Measurements from ENCODE around the gene FHIT. TPM values are rescaled to one million over a fixed set of nuclear protein-coding genes. Genes with fewer than 3 reads are reported as not detected.

The FHIT gene
- total RNA-seq, 4 donors from 2014 or later = 3.5 to 17.0 (median 16.7) TPM

DNA sequence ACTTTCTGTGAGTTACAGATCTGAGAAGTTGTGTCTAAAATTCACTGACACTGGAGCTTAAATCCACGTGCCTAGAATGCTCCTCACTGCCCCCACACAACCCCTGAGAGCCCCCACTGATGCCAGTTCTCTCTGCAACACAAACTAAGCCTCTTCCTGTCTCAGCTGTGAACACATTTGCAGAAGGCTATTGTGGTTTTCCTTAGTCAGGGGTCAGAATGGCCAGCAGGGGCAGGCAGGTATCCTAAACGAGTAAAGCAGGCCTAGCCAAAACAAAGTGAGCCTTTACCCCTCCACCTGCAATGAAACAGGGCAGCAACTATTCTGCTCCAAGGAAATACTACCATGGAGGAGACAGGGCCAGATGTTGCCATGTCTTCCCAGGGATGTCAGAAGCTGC lies 78.6 kb downstream of the FHIT start:
- H3K36me3 ChIP-seq = no peaks in the 10 kb centered on the region
- no peak overlapping the region for H3K4me3 ChIP-seq
- H3K27ac ChIP-seq = no peak overlapping the region
- H3K27me3 ChIP-seq = no peaks in the 10 kb centered on the region
- no peak for DNase-seq
- TF ChIP-seq, protein P1, sequence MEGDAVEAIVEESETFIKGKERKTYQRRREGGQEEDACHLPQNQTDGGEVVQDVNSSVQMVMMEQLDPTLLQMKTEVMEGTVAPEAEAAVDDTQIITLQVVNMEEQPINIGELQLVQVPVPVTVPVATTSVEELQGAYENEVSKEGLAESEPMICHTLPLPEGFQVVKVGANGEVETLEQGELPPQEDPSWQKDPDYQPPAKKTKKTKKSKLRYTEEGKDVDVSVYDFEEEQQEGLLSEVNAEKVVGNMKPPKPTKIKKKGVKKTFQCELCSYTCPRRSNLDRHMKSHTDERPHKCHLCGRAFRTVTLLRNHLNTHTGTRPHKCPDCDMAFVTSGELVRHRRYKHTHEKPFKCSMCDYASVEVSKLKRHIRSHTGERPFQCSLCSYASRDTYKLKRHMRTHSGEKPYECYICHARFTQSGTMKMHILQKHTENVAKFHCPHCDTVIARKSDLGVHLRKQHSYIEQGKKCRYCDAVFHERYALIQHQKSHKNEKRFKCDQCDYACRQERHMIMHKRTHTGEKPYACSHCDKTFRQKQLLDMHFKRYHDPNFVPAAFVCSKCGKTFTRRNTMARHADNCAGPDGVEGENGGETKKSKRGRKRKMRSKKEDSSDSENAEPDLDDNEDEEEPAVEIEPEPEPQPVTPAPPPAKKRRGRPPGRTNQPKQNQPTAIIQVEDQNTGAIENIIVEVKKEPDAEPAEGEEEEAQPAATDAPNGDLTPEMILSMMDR (IDR thresholded peaks at IDR 0.05) = no peak
- no peak for TF ChIP-seq POLR2A (IDR thresholded peaks at IDR 0.05)
- H3K4me1 ChIP-seq = no peaks in the 10 kb centered on the region
- no peaks in the 10 kb centered on the region for H3K9me3 ChIP-seq

DNA sequence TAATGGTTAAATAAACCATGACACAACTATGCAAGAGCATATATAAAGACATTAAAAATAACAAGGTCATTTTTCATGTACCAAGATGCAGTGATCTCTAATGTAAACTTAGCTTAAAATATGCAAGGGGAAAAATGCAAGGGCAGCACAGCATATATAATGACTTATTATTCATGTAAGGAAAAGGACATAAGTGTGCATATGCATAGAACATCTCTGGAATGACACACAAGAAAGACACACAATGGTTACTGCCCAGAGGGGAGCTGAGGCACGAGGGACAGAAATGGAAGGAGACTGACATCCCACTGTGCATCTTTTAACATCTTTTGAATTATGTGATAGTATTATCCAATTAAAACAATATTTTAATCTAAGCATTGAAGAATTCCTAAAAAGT lies 79.0 kb downstream of the FHIT start:
- DNase-seq = no peak
- H3K4me3 ChIP-seq = no peak overlapping the region
- H3K9me3 ChIP-seq = no peaks in the 10 kb centered on the region
- no peaks in the 10 kb centered on the region for H3K36me3 ChIP-seq
- no peak overlapping the region for H3K27ac ChIP-seq
- H3K4me1 ChIP-seq = no peaks in the 10 kb centered on the region
- TF ChIP-seq, protein P1 (IDR thresholded peaks at IDR 0.05) = no peak
- TF ChIP-seq POLR2A (IDR thresholded peaks at IDR 0.05) = no peak
- no peaks in the 10 kb centered on the region for H3K27me3 ChIP-seq

DNA sequence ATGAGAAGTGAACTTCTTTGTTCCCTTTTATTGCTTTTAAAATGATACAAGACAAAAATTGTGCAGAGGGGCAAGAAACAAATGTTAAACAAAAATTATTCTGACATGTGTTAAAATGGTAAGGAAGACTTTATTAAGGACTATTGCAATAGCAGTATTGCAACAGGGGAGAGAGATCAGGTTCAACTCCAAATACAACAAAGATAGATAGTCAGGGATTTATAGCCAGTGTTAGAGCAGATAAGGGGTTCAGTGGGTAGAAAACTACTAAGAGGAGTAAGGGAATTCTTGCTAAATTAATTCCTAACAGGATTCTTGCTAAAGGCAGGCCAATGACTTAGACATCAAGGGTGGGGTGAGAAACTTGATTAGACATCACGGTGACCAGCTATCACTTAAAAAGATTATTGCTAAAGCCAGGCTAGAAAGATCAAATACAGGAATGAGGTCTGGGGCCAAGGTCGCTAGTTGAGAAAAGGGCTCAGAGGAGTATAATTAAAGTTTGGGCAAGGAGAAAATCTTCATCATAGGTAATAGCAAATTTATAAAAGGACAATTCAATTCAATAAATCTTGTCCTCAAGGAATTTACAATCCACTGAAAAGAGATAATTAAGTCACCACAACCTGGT lies 81.5 kb downstream of the FHIT start:
- H3K27me3 ChIP-seq = no peaks in the 10 kb centered on the region
- no peaks in the 10 kb centered on the region for H3K9me3 ChIP-seq
- no peak for DNase-seq
- no peaks in the 10 kb centered on the region for H3K36me3 ChIP-seq
- H3K4me1 ChIP-seq = no peaks in the 10 kb centered on the region
- TF ChIP-seq, protein P1 (IDR thresholded peaks at IDR 0.05) = no peak
- no peak for TF ChIP-seq POLR2A (IDR thresholded peaks at IDR 0.05)
- no peak overlapping the region for H3K4me3 ChIP-seq
- no peak overlapping the region for H3K27ac ChIP-seq

DNA sequence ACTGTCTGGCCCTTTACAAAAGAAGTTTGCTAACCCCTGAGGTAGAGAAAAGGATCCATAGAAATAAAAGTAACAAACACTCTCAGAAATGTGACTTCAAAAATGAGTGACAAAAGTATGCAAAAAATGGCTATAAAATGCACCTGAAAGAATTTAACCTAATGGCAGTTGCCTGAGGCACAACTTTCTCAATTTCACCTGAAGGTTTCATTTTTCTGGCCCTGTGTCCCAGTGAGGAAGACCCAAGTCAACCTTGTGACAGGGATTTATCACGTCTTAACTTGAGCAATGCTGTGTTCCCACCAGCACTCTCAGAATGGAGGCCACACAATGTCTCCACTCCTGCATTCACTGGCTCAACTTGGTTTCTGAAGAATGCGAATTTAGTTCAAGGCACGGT lies 83.0 kb downstream of the FHIT start:
- no peaks in the 10 kb centered on the region for H3K4me1 ChIP-seq
- no peak overlapping the region for H3K4me3 ChIP-seq
- H3K36me3 ChIP-seq = no peaks in the 10 kb centered on the region
- H3K9me3 ChIP-seq = no peaks in the 10 kb centered on the region
- no peak for DNase-seq
- TF ChIP-seq POLR2A (IDR thresholded peaks at IDR 0.05) = no peak
- TF ChIP-seq, protein P1 (IDR thresholded peaks at IDR 0.05) = no peak
- no peaks in the 10 kb centered on the region for H3K27me3 ChIP-seq
- no peak overlapping the region for H3K27ac ChIP-seq

DNA sequence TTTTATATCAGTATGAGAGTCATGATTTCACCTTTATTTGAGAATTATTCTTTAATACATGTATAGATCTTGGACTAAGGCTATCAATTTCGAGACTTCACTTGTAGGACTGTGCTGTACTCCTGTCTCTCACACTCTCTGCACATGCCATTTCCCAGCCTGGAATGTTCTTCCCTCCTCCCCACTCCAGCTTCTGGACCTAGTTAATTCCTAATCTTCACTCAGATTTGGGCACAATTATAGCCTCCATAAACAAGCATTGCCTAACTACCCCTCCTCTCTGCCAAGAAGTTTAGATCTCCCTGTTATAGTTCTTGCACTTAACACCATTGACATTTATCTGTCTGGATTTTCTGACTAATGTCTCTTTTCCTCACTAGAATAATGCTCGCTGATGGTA lies 88.3 kb downstream of the FHIT start:
- Histone ChIP-seq H3K27ac (no peak overlapping the region), H3K4me1 (no peaks in the 10 kb centered on the region), H3K27me3 (no peaks in the 10 kb centered on the region), H3K9me3 (no peaks in the 10 kb centered on the region), H3K36me3 (no peaks in the 10 kb centered on the region), H3K4me3 (no peak overlapping the region)
- TF ChIP-seq, protein P1 (IDR thresholded peaks at IDR 0.05) = no peak
- no peak for TF ChIP-seq POLR2A (IDR thresholded peaks at IDR 0.05)
- DNase-seq = no peak

DNA sequence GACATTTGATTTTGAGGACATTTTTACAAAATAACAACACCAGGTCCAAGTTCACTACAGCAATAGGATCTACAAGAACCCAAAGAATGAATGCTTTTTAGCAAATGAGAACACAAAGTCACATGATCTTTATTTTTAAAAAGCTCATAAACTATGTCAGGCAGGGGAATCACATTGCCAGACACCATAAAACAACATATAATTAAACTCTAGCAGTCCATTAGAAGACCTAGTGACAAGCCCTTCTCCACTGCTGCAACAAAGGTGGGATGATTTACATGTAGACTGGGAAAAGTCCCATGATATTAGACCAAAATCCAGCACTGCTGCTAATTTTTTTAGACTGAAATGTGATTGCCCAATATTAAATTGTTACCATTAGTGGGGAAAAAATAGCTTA lies 92.6 kb downstream of the FHIT start:
- H3K27ac ChIP-seq = no peak overlapping the region
- H3K4me3 ChIP-seq = no peak overlapping the region
- no peak for TF ChIP-seq POLR2A (IDR thresholded peaks at IDR 0.05)
- no peak for DNase-seq
- no peaks in the 10 kb centered on the region for H3K4me1 ChIP-seq
- no peaks in the 10 kb centered on the region for H3K9me3 ChIP-seq
- H3K36me3 ChIP-seq = no peaks in the 10 kb centered on the region
- H3K27me3 ChIP-seq = no peaks in the 10 kb centered on the region

Measured in Peyer's patch (tissue), 4 donors.